ACC112 (cell line): ENCODE data around the gene NT5C.
"Not testable (repeated sequence)": the region's sequence is repeated elsewhere in the genome, so short reads cannot be mapped to it uniquely, and the experiment has no call there.

Experiments
- H2AFZ ChIP-seq: fragments of 200-600 bp; sonication (generic); one replicate; pipeline ENCODE4 v1.6.0; 2017; ENCODE audit warnings: antibody characterized with exemption, low read length; ENCODE audit not compliant: unreplicated experiment
- H3K27ac ChIP-seq: fragments of 200-600 bp; sonication (generic); 2 replicates; pipeline ENCODE4 v1.5.1; 2014; ENCODE audit warnings: low read depth, mild to moderate bottlenecking, antibody characterized with exemption, low read length, moderate library complexity
- H3K27me3 ChIP-seq: fragments of 200-600 bp; sonication (generic); 2 replicates; pipeline ENCODE4 v1.6.1; 2014; ENCODE audit warnings: mild to moderate bottlenecking, antibody characterized with exemption, low read length, moderate library complexity, mixed read lengths; ENCODE audit not compliant: insufficient read depth
- H3K36me3 ChIP-seq: fragments of 200-600 bp; sonication (generic); 2 replicates; pipeline ENCODE4 v1.6.1; 2016; ENCODE audit warnings: mild to moderate bottlenecking, antibody characterized with exemption, low read length, moderate library complexity, mixed read lengths; ENCODE audit not compliant: insufficient read depth
- H3K4me1 ChIP-seq: fragments of 200-600 bp; sonication (generic); one replicate; pipeline ENCODE4 v1.6.1; 2016; ENCODE audit warnings: low read length, mixed read lengths; ENCODE audit not compliant: insufficient read depth, unreplicated experiment, control insufficient read depth
- H3K4me3 ChIP-seq: fragments of 200-600 bp; sonication (generic); 2 replicates; pipeline ENCODE4 v1.5.1; 2014; ENCODE audit warnings: mild to moderate bottlenecking, low read depth, low read length
- H3K79me2 ChIP-seq: fragments of 200-600 bp; sonication (generic); one replicate; pipeline ENCODE4 v1.6.0; 2016; ENCODE audit warnings: low read length; ENCODE audit not compliant: control insufficient read depth, unreplicated experiment, insufficient read depth

Gene NT5C

DNA sequence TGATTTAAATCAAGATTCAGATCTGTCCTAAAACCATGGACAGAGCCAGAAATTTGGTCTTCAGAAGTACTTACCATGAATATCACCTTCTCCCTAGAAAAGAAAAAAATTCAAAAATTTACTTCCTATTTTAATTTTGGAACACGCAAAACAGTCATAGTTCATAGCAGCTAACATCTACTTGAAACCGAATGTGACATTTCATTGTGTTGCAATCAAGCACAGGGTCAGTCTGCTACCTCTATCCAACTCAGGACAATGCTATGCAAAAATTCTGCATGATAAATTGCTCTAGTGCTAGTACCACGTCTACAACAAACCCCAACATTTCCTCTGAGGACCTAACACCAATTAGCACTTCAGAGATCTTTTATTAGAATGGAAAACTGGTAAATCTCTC lies 15.1 kb upstream of the NT5C start:
- H3K4me1 ChIP-seq, result peaks cover 3% of the 10 kb centered on the region
- H2AFZ ChIP-seq, result no peak overlapping the region
- peaks cover 35% of the 10 kb centered on the region; the same call in 1 of the 2 replicates for H3K36me3 ChIP-seq

DNA sequence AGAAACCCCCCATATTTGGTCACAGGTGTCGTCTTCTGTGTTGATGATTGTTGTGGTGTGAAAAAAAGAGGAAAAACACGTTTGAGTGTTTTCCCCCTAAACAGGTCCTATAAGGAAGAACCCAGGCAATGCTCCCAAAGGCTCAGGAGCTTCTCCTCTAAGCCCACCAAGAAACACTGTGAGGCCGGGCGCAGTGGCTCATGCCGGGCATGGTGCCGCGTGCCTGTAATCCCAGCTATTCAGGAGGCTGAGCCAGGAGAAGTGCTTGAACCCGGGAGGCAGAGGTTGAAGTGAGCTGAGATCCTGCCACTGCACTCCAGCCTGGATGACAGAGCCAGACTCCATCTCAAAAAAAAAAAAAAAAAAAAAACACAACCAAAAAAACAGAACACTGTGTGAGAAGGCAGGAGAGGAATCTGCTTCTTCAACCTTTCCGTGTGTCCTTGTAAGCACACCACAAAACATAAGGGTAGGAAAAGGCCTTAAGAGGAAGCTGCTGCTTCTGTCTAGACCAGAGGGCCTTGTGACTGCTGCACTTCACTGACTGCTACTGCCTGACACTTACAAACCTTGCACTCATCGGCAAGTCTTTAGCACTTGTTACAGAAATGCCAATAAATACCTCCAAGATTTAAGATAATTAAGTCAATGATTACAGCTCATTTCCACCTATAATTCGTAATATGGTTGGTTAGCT lies 13.4 kb upstream of the NT5C start:
- H3K36me3 ChIP-seq, result peaks cover 43% of the 10 kb centered on the region
- H3K4me1 ChIP-seq, result peaks cover 3% of the 10 kb centered on the region
- H3K27ac ChIP-seq, result no peak overlapping the region
- H3K4me3 ChIP-seq, result no peak overlapping the region
- H3K27me3 ChIP-seq, result no peaks in the 10 kb centered on the region
- H2AFZ ChIP-seq, result no peak overlapping the region
- H3K79me2 ChIP-seq, result peaks cover 14% of the 10 kb centered on the region

More for the DNA sequence above, 15.1 kb upstream of the NT5C start:
- Histone ChIP-seq H3K27ac (no peak overlapping the region), H3K27me3 (no peaks in the 10 kb centered on the region), H3K4me3 (no peak overlapping the region), H3K79me2 (peaks cover 29% of the 10 kb centered on the region)

DNA sequence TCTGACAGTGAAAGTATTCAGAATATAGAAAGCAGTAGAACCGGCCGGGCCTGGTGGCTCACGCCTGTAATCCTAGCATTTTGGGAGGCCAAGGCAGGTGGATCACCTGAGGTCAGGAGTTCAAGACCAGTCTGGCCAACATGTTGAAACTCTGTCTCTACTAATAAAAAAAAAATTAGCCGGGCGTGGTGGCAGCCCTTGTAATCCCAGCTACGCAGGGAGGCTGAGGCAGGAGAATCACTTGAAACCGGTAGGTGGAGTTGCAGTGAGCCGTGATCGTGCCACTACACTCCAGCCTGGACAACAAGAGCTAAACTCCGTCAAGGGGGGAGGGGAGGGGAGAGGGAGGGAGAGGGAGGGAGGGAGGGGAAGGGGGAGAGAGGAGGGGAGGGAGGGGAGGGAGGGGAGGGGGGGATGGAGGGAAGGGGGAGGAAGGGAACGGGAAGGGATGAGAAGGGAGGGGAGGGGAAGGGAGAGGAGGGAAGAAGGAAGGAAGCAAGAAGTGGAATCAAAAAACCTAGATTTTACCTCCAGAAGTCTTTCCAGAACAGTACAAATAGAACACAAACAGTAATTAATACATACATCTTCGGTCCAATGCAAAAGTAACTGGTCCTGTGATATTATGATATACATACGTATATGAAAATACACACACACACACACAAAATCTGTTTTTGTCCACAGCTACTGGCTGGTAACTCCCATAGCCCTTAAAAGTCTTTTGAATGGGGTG lies 10.9 kb upstream of the NT5C start:
- Histone ChIP-seq H3K79me2 (no peaks in the 10 kb centered on the region), H3K27ac (no peak overlapping the region), H2AFZ (no peak overlapping the region), H3K27me3 (no peaks in the 10 kb centered on the region), H3K4me1 (peaks cover 3% of the 10 kb centered on the region), H3K4me3 (no peak overlapping the region), H3K36me3 (peaks cover 36% of the 10 kb centered on the region)

DNA sequence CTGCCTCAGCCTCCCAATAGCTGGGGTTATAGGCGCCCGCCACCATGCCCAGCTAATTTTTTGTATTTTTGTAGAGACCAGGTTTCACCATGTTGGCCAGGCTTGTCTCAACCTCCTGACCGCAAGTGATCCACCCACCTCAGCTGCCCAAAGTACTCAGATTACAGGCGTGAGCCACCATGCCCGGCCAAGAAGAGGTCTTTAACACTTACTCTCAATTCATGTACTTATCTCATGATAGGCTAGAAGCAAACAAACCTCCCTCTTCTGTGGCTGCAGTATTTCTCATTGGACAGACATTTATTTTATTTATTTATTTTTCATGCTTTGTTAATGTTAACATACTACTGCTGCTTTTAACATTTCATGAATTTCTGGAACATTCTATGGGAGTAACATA lies 7.0 kb upstream of the NT5C start:
- Histone ChIP-seq H3K4me1 (no peaks in the 10 kb centered on the region), H3K27ac (no peak overlapping the region), H3K4me3 (no peak overlapping the region), H3K27me3 (no peaks in the 10 kb centered on the region), H3K36me3 (peaks cover 21% of the 10 kb centered on the region), H2AFZ (no peak overlapping the region), H3K79me2 (no peaks in the 10 kb centered on the region)

GRCh38 chr17:75137762-75138161 lies 6.2 kb upstream of the NT5C start:
- H3K4me3 ChIP-seq, H3K27me3 ChIP-seq, H2AFZ ChIP-seq, H3K27ac ChIP-seq, H3K79me2 ChIP-seq, H3K4me1 ChIP-seq: not testable (repeated sequence)
- H3K36me3 ChIP-seq, result peaks cover 18% of the 10 kb centered on the region

GRCh38 chr17:75135946-75136345 lies 4.4 kb upstream of the NT5C start:
- Histone ChIP-seq H3K27ac (no peak overlapping the region), H3K79me2 (no peaks in the 10 kb centered on the region), H3K36me3 (peaks cover 17% of the 10 kb centered on the region)

GRCh38 chr17:75135452-75135851 lies 3.9 kb upstream of the NT5C start:
- H3K36me3 ChIP-seq, result peaks cover 13% of the 10 kb centered on the region
- H3K4me3 ChIP-seq, result no peak overlapping the region
- H3K27ac ChIP-seq, result no peak overlapping the region
- H2AFZ ChIP-seq, result no peak overlapping the region
- peaks cover 6% of the 10 kb centered on the region for H3K4me1 ChIP-seq
- no peaks in the 10 kb centered on the region for H3K27me3 ChIP-seq
- H3K79me2 ChIP-seq, result no peaks in the 10 kb centered on the region

More at GRCh38 chr17:75135946-75136345, 4.4 kb upstream of the NT5C start:
- no peak overlapping the region for H3K4me3 ChIP-seq
- H3K27me3 ChIP-seq, result no peaks in the 10 kb centered on the region
- H2AFZ ChIP-seq, result no peak overlapping the region
- peaks cover 5% of the 10 kb centered on the region for H3K4me1 ChIP-seq

DNA sequence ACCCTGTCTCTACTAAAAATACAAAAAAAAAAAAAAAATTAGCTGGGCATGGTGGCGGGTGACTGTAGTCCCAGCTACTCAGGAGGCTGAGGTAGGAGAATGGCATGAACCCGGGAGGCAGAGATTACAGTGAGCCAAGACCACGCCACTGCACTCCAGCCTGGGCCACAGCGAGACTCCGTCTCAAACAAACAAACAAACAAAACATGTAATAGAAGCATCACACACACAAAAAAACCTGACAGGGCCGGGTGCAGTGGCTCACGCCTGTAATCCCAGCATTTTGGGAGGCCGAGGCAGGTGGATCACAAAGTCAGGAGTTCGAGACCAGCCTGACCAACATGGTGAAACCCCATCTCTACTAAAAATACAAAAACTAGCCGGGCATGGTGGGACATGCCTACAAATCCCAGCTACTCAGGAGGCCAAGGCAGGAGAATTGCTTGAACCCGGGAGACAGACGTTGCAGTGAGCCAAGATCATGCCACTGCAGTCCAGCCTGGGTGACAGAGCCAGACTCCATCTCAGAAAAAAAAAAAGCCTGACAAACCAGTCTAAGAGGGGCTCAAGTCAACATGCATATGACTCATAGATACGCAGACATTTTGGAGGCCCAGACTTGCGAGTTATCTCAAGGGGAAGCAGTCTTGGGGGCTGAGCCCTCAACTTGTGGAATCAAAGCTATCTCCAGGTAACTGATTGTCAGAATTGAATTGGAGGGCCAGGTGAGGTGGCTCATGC lies 2.2 kb upstream of the NT5C start:
- peaks cover 10% of the 10 kb centered on the region for H3K4me1 ChIP-seq
- not testable (repeated sequence) for H3K79me2 ChIP-seq, H2AFZ ChIP-seq, H3K27ac ChIP-seq, H3K4me3 ChIP-seq, H3K27me3 ChIP-seq, H3K36me3 ChIP-seq

GRCh38 chr17:75133001-75133400 lies 1.5 kb upstream of the NT5C start:
- H2AFZ ChIP-seq, result no peak overlapping the region
- H3K27me3 ChIP-seq, result no peaks in the 10 kb centered on the region
- H3K4me1 ChIP-seq, result peaks cover 10% of the 10 kb centered on the region
- no peaks in the 10 kb centered on the region for H3K79me2 ChIP-seq
- peaks cover 9% of the 10 kb centered on the region; the same call in 1 of the 2 replicates for H3K36me3 ChIP-seq
- no peak overlapping the region for H3K27ac ChIP-seq
- no peak overlapping the region for H3K4me3 ChIP-seq

DNA sequence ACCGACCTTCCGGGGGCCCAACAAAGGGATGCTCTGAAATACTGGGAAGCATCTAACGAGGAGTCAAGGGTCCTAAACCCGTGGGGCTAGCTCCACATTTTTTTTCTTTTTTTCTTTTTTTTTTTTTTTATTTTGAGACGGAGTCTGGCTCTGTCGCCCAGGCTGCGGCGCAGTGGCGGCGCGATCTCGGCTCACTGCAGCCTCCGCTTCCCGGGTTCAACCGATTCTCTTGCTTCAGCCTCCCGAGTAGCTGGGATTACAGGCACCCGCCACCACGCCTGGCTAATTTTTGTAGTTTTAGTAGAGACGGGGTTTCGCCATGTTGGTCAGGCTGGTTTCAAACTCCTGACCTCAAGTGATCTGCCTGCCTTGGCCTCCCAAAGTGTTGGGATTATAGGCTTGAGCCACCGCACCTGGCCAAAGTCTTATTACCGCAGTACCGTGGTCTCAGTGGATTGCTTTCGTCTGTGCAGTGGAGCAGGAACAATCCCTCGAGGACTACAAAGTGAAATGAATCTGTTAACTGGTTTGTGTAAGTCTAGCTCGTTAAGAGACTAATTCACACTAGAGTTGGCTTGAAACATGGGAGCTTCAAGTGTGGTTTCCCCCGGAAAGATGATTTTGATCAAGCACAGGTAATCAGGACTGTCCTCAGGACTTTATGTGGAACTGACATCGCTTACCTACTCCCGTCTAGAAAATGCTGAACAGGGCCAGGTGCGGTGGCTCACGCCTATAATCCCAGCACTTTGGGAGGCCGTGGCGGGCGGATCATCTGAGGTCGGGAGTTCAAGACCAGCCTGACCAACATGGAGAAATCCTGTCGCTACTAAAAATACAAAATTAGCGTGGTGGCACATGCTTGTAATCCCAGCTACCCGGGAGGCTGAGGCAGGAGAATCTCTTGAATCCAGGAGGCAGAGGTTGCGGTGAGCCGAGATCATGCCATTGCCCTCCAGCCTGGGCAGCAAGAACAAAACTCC lies 767 bp upstream of the NT5C start:
- not testable (repeated sequence) for H3K36me3 ChIP-seq, H3K79me2 ChIP-seq, H3K27me3 ChIP-seq
- Histone ChIP-seq H2AFZ (peak overlapping the region; percentile 94), H3K4me3 (peak overlapping the region; percentile 92), H3K4me1 (peaks cover 10% of the 10 kb centered on the region), H3K27ac (peak overlapping the region; percentile 66)
